ENCODE results near the gene FGFR2.

- TF ChIP-seq CTCF (IDR thresholded peaks at IDR 0.05) (no peak), POLR2A (IDR thresholded peaks at IDR 0.05) (no peak)
These were observed 9.2 kb upstream of the FGFR2 start for GRCh38 chr10:121607310-121608055.
